Cerebellar cortex (tissue), 1 donor: ENCODE results near the gene SUV39H2.
"Not testable (repeated sequence)": the region's sequence is repeated elsewhere in the genome, so short reads cannot be mapped to it uniquely, and the experiment has no call there.

Experiments
- DNase-seq: peaks from one replicate; pipeline ENCODE4 v3.0.0-alpha.2; 2015; ENCODE audit warnings: low spot score

Gene SUV39H2

GRCh38 chr10:14878266-14879123 is at the start of gene SUV39H2:
TSS of gene SUV39H2 (plus strand) at chr10:14878866. CDS start at chr10:14878889, 23 bp downstream.
- DNase-seq, result peak; percentile 94

- DNase-seq, result no peak
Observed at GRCh38 chr10:14833106-14833505, 45.6 kb upstream of the SUV39H2 start.

- no peak for DNase-seq
Observed at GRCh38 chr10:14836208-14836607, 42.5 kb upstream of the SUV39H2 start.

- DNase-seq, result no peak
Observed at GRCh38 chr10:14837003-14837756, 41.5 kb upstream of the SUV39H2 start.

GRCh38 chr10:14837757-14838581 is 40.7 kb upstream of the SUV39H2 start, which contains the start of the genes CDNF, HSPA14 and MSANTD7:
TSS of gene CDNF (minus strand) at chr10:14838037. CDS start at chr10:14837946, 91 bp downstream.
TSS of gene HSPA14 (plus strand) at chr10:14838306. CDS start at chr10:14838403, 97 bp downstream.
TSS of gene MSANTD7 (plus strand) at chr10:14838306. CDS start at chr10:14842285, 3,979 bp downstream.
- DNase-seq, result peak; percentile 99

GRCh38 chr10:14838582-14839304 is 39.9 kb upstream of the SUV39H2 start:
- DNase-seq, result no peak

GRCh38 chr10:14839305-14839695 is 39.4 kb upstream of the SUV39H2 start:
- no peak for DNase-seq

GRCh38 chr10:14840178-14840577 is 38.5 kb upstream of the SUV39H2 start:
- no peak for DNase-seq

GRCh38 chr10:14843327-14843988 is 35.2 kb upstream of the SUV39H2 start:
- peak; percentile 85 for DNase-seq

GRCh38 chr10:14844948-14845347 is 33.7 kb upstream of the SUV39H2 start:
- DNase-seq, result no peak

GRCh38 chr10:14852236-14852635 is 26.4 kb upstream of the SUV39H2 start:
- no peak for DNase-seq

GRCh38 chr10:14855453-14855852 is 23.2 kb upstream of the SUV39H2 start:
- no peak for DNase-seq

- no peak for DNase-seq
Observed at GRCh38 chr10:14858338-14858960, 20.2 kb upstream of the SUV39H2 start.

GRCh38 chr10:14859043-14859442 is 19.6 kb upstream of the SUV39H2 start:
- no peak for DNase-seq

GRCh38 chr10:14859775-14860174 is 18.9 kb upstream of the SUV39H2 start:
- DNase-seq, result no peak

GRCh38 chr10:14860791-14861190 is 17.9 kb upstream of the SUV39H2 start:
- DNase-seq, result no peak

GRCh38 chr10:14864466-14864865 is 14.2 kb upstream of the SUV39H2 start:
- DNase-seq, result not testable (repeated sequence)

- not testable (repeated sequence) for DNase-seq
Observed at GRCh38 chr10:14864871-14865270, 13.8 kb upstream of the SUV39H2 start.

- no peak for DNase-seq
Observed at GRCh38 chr10:14873090-14873760, 5.4 kb upstream of the SUV39H2 start.

GRCh38 chr10:14875941-14876340 is 2.7 kb upstream of the SUV39H2 start:
- no peak for DNase-seq
